Endothelial cell of umbilical vein (primary cell): Measurements from ENCODE around the gene GATAD2A.

ENCODE experiments used
- EZH2 ChIP-seq: IDR thresholded peaks from 2 replicates; pipeline ENCODE4 v1.6.1; 2012; ENCODE audit warnings: borderline replicate concordance, low read depth, mild to moderate bottlenecking, moderate library complexity, low read length, inconsistent platforms; ENCODE audit not compliant: severe bottlenecking
- FOS ChIP-seq: IDR thresholded peaks from 2 replicates; pipeline ENCODE4 v1.6.1; 2011; ENCODE audit warnings: mild to moderate bottlenecking, low read length, moderate library complexity, borderline replicate concordance; ENCODE audit not compliant: insufficient read depth
- GATA2 ChIP-seq: IDR thresholded peaks from 2 replicates; pipeline ENCODE4 v1.7.0; 2011; ENCODE audit warnings: low read depth, mild to moderate bottlenecking, moderate library complexity, mixed read lengths, low read length; ENCODE audit not compliant: insufficient read length, insufficient read depth
- MYC ChIP-seq: IDR thresholded peaks from one replicate; pipeline ENCODE4 v1.6.1; 2011; ENCODE audit warnings: mild to moderate bottlenecking, low read depth, low read length
- POLR2A ChIP-seq: IDR thresholded peaks from 2 replicates; pipeline ENCODE4 v1.6.1; 2012; ENCODE audit warnings: low read depth, mild to moderate bottlenecking, control low read depth, low read length
- POLR2AphosphoS5 ChIP-seq: IDR thresholded peaks from 2 replicates; pipeline ENCODE4 v1.6.1; 2012; ENCODE audit warnings: low read depth, mild to moderate bottlenecking, control low read depth, low read length, moderate library complexity; ENCODE audit not compliant: insufficient read depth
- TF ChIP-seq, protein P1 (sequence below), 2 donors: IDR thresholded peaks; 1 replicate in 1 of 2; 2 replicates in 1 of 2; pipeline ENCODE4 v1.5.1; 2011; ENCODE audit warnings: low read length in 2 of 2, mild to moderate bottlenecking in 2 of 2, moderate library complexity in 2 of 2, control low read depth in 1 of 2, inconsistent platforms in 1 of 2, low read depth in 1 of 2; ENCODE audit not compliant: insufficient read depth in 1 of 2; ENCODE audit errors: extremely low read depth in 1 of 2
- TF ChIP-seq, protein P2 (sequence below): IDR thresholded peaks from 2 replicates; pipeline ENCODE4 v1.6.1; 2011; ENCODE audit not compliant: insufficient read depth, insufficient read length

DNA sequence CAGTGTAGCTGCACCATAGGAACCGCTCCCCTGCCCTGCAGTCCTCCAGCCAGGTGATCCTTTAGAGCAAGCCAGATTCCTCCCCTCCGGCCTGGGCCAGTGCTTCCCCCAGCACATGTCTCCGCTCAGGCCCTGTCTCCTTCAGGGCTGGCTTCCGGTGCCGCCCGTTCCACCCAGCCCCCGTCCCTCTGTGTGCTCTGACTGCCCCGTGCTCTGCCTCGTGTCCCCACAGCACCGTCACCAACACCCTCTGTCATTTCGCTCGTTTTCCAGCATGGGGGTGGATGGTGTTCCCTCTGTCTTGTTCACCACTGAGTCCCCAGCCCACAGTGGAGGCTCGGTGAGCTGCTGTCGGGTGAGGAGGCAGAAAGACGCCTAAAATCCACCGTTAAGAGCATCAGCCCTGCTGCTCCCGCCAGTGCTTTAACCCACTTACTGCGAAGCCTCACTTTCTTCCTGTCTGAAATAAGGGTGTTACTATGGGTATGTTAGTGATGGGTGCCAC lies 55.3 kb downstream of the GATAD2A start:
- TF ChIP-seq, protein P1, sequence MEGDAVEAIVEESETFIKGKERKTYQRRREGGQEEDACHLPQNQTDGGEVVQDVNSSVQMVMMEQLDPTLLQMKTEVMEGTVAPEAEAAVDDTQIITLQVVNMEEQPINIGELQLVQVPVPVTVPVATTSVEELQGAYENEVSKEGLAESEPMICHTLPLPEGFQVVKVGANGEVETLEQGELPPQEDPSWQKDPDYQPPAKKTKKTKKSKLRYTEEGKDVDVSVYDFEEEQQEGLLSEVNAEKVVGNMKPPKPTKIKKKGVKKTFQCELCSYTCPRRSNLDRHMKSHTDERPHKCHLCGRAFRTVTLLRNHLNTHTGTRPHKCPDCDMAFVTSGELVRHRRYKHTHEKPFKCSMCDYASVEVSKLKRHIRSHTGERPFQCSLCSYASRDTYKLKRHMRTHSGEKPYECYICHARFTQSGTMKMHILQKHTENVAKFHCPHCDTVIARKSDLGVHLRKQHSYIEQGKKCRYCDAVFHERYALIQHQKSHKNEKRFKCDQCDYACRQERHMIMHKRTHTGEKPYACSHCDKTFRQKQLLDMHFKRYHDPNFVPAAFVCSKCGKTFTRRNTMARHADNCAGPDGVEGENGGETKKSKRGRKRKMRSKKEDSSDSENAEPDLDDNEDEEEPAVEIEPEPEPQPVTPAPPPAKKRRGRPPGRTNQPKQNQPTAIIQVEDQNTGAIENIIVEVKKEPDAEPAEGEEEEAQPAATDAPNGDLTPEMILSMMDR (IDR thresholded peaks at IDR 0.05; ENCODE audit: extremely low read depth in 1 of 2, insufficient read depth in 1 of 2, low read depth in 1 of 2, low read length in 2 of 2) = no peak
- TF ChIP-seq, protein P2, sequence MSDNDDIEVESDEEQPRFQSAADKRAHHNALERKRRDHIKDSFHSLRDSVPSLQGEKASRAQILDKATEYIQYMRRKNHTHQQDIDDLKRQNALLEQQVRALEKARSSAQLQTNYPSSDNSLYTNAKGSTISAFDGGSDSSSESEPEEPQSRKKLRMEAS = no peak
- TF ChIP-seq MYC (peak; percentile 79), POLR2AphosphoS5 (no peak), EZH2 (no peak), POLR2A (no peak), GATA2 (no peak), FOS (no peak)
